WI38 (cell line): ENCODE results near the gene MFF.

ENCODE experiments used
- H3K4me3 ChIP-seq: 2 replicates; pipeline ENCODE4 v1.5.1; 2011; ENCODE audit warnings: low read depth, mild to moderate bottlenecking, control low read depth, low read length
- TF ChIP-seq, protein P1 (sequence below): IDR thresholded peaks from 2 replicates; pipeline ENCODE4 v1.5.1; 2012; ENCODE audit warnings: low read depth, mild to moderate bottlenecking, control low read depth, low read length

The MFF gene

DNA sequence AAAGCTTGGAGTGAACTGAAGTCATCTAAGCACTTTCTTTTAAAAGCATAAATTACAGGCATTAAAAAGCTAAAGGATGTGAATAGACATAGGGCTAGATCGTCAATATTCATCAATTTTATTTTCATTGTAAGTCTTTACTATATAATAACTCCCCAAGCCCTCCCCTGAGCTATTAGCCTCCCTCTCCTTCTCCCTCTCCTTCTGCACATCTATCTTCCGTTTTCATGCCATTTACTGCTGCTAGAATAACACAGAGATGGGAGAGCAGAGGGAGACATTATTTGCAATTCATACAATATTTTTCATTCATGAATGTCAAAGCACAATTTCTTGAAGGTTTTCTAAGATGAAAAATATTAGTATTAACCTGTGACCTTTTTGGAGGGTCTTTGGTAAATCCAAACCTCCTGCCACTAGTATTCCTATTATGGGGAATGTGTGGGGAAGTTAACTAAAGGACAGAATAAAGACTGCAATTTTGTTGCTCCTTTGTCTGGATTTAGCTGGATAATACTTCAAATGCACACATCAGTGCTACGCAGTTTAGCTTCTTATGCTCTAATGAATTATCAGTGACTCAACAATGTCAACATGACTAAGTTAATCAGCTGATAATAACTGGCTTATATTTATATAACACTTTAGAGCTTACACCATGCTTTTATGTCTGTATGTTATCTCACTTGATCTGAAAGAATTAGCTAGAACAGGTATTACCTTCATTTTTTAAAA, 28.2 kb upstream of the MFF start:
- TF ChIP-seq, protein P1, sequence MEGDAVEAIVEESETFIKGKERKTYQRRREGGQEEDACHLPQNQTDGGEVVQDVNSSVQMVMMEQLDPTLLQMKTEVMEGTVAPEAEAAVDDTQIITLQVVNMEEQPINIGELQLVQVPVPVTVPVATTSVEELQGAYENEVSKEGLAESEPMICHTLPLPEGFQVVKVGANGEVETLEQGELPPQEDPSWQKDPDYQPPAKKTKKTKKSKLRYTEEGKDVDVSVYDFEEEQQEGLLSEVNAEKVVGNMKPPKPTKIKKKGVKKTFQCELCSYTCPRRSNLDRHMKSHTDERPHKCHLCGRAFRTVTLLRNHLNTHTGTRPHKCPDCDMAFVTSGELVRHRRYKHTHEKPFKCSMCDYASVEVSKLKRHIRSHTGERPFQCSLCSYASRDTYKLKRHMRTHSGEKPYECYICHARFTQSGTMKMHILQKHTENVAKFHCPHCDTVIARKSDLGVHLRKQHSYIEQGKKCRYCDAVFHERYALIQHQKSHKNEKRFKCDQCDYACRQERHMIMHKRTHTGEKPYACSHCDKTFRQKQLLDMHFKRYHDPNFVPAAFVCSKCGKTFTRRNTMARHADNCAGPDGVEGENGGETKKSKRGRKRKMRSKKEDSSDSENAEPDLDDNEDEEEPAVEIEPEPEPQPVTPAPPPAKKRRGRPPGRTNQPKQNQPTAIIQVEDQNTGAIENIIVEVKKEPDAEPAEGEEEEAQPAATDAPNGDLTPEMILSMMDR = no peak

DNA sequence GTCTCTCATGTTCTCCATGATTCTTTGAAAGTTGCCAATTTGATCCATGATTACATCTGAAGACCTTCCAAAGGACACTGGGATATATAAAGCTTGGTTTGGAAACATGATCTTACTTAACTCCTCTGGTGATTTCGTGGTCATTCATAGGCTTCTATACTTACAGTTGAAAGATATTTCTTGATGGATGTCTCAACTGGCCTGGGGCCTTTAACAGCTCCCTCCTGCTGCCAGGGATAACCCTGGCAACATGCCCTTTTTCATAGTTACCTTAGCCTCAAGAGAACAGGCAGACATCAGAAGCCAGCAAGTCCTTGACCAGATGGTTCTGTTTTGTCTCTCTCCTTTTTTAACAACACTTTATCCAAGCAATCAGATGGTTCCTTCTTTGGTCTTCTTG, 23.5 kb upstream of the MFF start:
- TF ChIP-seq, protein P1 = no peak

More for the DNA sequence above, 28.2 kb upstream of the MFF start:
- no peak overlapping the region for H3K4me3 ChIP-seq

DNA sequence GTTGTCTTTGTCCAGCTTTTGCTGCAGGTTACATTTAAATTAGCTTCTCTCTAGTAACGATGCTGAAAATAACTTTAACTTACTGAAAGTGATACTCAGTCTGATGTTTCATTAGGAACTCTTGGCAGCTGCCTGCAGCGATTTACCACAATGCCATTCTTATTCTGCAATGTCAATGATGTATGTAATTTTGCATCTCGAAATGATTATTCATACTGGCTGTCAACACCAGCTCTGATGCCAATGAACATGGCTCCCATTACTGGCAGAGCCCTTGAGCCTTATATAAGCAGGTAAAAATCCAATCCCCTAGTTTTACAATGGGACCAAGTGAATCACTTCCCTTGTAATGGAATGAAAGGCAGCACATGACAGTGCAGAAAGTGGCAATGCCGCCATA, 16.3 kb upstream of the MFF start:
- H3K4me3 ChIP-seq = no peak overlapping the region
- TF ChIP-seq, protein P1 = no peak

More for the DNA sequence above, 23.5 kb upstream of the MFF start:
- H3K4me3 ChIP-seq = no peak overlapping the region

DNA sequence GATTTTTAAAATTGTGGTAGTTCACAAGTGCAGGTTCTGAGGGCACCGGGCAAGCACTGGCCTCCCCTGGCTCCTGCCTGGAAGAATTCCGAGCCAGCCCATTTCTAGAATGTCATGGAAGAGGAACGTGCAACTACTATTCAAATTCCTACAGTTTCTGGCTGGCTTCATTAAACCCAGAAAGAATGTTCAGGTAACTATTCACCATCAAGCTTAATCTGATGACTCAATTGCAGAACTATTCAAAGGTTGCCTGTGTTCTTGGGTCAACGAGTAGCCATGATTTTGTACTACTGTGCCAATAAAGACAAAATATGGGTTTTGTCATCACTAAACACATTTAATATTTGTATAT, 14.3 kb upstream of the MFF start:
- TF ChIP-seq, protein P1 = no peak
- no peak overlapping the region for H3K4me3 ChIP-seq

DNA sequence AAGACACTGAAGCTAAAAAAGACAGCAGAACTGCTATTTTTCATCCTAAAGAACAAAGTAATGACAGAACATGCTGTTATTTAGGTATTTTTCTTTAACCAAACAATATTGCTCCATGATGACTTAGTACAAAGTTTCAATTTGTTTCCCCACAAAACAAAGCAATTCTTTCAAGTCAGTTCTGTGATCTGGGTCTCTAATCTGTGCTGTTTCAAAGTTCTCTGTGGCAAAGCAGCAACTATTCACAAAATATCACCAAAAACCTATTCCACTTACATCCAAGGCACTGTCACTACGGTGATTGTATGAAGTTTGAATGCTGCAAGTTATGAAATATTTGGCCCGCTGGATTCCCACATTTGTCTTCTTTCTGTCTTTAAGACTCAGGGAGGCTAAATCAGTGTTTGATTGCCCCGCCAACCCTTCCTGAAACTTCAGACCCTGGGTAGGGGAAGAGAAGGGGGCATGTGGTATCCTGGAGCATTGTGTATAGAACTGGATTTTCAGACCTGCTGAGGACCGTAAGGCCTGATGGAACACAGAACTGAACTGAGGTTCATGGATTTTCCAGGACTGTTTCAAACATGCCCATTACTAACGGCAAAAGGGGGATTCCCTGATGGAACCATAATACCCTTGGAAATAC, 13.1 kb upstream of the MFF start:
- TF ChIP-seq, protein P1 = no peak
- H3K4me3 ChIP-seq = no peak overlapping the region

DNA sequence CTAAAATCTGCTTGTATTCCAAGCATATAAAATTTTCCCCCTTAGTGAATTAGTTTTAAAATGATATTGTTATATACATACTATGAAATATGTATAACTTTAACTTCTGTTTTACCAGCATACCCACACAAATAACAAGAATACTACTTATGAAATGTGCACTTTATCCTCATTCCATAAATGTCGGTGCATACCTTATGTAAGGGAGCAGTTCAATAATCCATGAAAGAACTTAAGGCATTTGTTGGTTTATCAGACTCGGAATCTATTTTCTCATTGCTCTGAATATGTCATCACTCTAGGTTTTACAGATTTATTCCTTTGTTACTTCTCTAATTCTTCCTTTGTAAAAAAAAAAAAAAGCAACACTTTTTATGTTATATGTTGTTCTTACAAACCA, 12.5 kb upstream of the MFF start:
- TF ChIP-seq, protein P1 = no peak
- H3K4me3 ChIP-seq = no peak overlapping the region

DNA sequence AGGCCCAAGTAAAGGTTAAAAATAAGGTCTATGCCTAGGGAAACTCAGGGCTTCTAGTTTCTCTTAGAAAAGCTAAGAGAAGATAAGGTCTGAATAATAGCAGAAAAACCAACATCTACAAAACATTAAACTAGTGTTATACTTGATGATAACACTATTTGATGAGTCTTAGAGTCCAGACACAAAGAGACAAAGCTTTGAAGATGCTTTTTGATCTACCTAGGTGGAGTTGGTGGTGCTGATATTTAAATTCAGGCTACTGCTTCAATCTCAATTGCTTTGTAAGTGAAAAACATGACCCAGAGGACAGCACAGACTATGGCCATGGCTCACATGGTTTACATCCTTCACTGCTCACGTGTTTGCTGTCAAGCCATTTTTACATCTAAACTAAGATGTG, 11.7 kb upstream of the MFF start:
- H3K4me3 ChIP-seq = no peak overlapping the region
- TF ChIP-seq, protein P1 = no peak
